Measurements from ENCODE around the gene PLXNA1.

DNA sequence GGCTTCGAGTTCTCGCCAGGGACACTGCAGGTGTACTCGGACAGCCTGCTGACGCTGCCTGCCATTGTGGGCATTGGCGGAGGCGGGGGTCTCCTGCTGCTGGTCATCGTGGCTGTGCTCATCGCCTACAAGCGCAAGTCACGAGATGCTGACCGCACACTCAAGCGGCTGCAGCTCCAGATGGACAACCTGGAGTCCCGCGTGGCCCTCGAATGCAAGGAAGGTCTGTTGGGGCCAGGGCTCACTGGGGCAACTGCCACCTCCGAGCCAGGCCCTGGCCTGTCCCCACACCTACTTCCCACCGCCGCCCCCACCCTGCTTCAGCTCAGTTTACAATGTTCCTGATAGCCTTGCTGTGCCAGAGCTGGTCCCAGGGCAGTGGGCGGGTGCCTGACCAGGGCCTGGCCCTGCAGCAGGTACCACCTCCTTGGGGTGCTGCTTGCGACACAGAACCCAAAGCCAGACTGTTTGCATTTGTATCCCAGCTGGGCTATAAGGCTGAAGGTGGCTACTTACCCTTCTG lies 35.5 kb downstream of the PLXNA1 start:
- TF ChIP-seq SP1 (IDR thresholded peaks at IDR 0.05) (no peak), ARNT (IDR thresholded peaks at IDR 0.05) (no peak), BHLHE40 (IDR thresholded peaks at IDR 0.05; ENCODE audit: borderline replicate concordance) (no peak)
- TF ChIP-seq, protein P1, sequence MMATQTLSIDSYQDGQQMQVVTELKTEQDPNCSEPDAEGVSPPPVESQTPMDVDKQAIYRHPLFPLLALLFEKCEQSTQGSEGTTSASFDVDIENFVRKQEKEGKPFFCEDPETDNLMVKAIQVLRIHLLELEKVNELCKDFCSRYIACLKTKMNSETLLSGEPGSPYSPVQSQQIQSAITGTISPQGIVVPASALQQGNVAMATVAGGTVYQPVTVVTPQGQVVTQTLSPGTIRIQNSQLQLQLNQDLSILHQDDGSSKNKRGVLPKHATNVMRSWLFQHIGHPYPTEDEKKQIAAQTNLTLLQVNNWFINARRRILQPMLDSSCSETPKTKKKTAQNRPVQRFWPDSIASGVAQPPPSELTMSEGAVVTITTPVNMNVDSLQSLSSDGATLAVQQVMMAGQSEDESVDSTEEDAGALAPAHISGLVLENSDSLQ (IDR thresholded peaks at IDR 0.05): no peak
